ENCODE data around the gene POU2AF3.
"Not testable (repeated sequence)": the region's sequence is repeated elsewhere in the genome, so short reads cannot be mapped to it uniquely, and the experiment has no call there.

POU2AF3 gene

GRCh38 chr11:111300569-111300968 is 2.2 kb downstream of the POU2AF3 start:
- in situ Hi-C loops (cut with HindIII; ENCODE audit: low sequenced_read_pairs) = no loop called here

- in situ Hi-C loops (cut with HindIII; ENCODE audit: low sequenced_read_pairs) = no loop called here
Measured at GRCh38 chr11:111301004-111301841, 2.9 kb downstream of the POU2AF3 start.

- in situ Hi-C loops (cut with HindIII; ENCODE audit: low sequenced_read_pairs) = no loop called here
Measured at GRCh38 chr11:111301842-111302118, 3.4 kb downstream of the POU2AF3 start.

GRCh38 chr11:111302298-111302697 is 4.0 kb downstream of the POU2AF3 start:
- in situ Hi-C loops (cut with HindIII; ENCODE audit: low sequenced_read_pairs) = no loop called here

- in situ Hi-C loops (cut with HindIII; ENCODE audit: low sequenced_read_pairs) = no loop called here
Measured at GRCh38 chr11:111303461-111303860, 5.1 kb downstream of the POU2AF3 start.

GRCh38 chr11:111305162-111305802 is 6.9 kb downstream of the POU2AF3 start:
- in situ Hi-C loops (cut with HindIII; ENCODE audit: low sequenced_read_pairs) = no loop called here

GRCh38 chr11:111305876-111306275 is 7.5 kb downstream of the POU2AF3 start:
- in situ Hi-C loops (cut with HindIII; ENCODE audit: low sequenced_read_pairs) = no loop called here

GRCh38 chr11:111306321-111306720 is 8.0 kb downstream of the POU2AF3 start:
- in situ Hi-C loops (cut with HindIII; ENCODE audit: low sequenced_read_pairs) = no loop called here

GRCh38 chr11:111307472-111308108 is 9.2 kb downstream of the POU2AF3 start:
- in situ Hi-C loops (cut with HindIII; ENCODE audit: low sequenced_read_pairs) = no loop called here

GRCh38 chr11:111308140-111308539 is 9.8 kb downstream of the POU2AF3 start:
- in situ Hi-C loops (cut with HindIII; ENCODE audit: low sequenced_read_pairs) = no loop called here

- in situ Hi-C loops (cut with HindIII; ENCODE audit: low sequenced_read_pairs) = no loop called here
Measured at GRCh38 chr11:111309215-111309915, 11.0 kb downstream of the POU2AF3 start.

GRCh38 chr11:111310088-111310487 is 11.7 kb downstream of the POU2AF3 start:
- in situ Hi-C loops (cut with HindIII; ENCODE audit: low sequenced_read_pairs) = no loop called here

GRCh38 chr11:111310723-111311122 is 12.4 kb downstream of the POU2AF3 start:
- in situ Hi-C loops (cut with HindIII; ENCODE audit: low sequenced_read_pairs) = no loop called here

GRCh38 chr11:111312076-111312475 is 13.7 kb downstream of the POU2AF3 start:
- in situ Hi-C loops (cut with HindIII; ENCODE audit: low sequenced_read_pairs) = no loop called here

- in situ Hi-C loops (cut with HindIII; ENCODE audit: low sequenced_read_pairs) = no loop called here
Measured at GRCh38 chr11:111319296-111319695, 20.9 kb downstream of the POU2AF3 start.

- in situ Hi-C loops (cut with HindIII; ENCODE audit: low sequenced_read_pairs) = not testable (repeated sequence)
Measured at GRCh38 chr11:111320199-111320598, 21.9 kb downstream of the POU2AF3 start.

GRCh38 chr11:111320728-111321568 is 22.6 kb downstream of the POU2AF3 start:
- in situ Hi-C loops (cut with HindIII; ENCODE audit: low sequenced_read_pairs) = no loop called here

GRCh38 chr11:111322534-111322933 is 24.2 kb downstream of the POU2AF3 start:
- in situ Hi-C loops (cut with HindIII; ENCODE audit: low sequenced_read_pairs) = no loop called here

GRCh38 chr11:111324277-111324720 is 26.0 kb downstream of the POU2AF3 start:
- in situ Hi-C loops (cut with HindIII; ENCODE audit: low sequenced_read_pairs) = no loop called here

- in situ Hi-C loops (cut with HindIII; ENCODE audit: low sequenced_read_pairs) = no loop called here
Measured at GRCh38 chr11:111325259-111325658, 26.9 kb downstream of the POU2AF3 start.

Data from DLD1 (cell line).